DND-41 (cell line): Measurements from ENCODE around the gene TLE1.

ENCODE experiments used
- EZH2 ChIP-seq: IDR thresholded peaks from 3 replicates; pipeline ENCODE4 v1.6.1; 2012; ENCODE audit warnings: borderline replicate concordance, low read depth, mild to moderate bottlenecking, moderate library complexity, low read length, inconsistent platforms; ENCODE audit not compliant: severe bottlenecking
- TF ChIP-seq, protein P1 (sequence below): IDR thresholded peaks from 2 replicates; pipeline ENCODE4 v1.5.1; 2012; ENCODE audit warnings: borderline replicate concordance, low read length, moderate library complexity, mild to moderate bottlenecking; ENCODE audit not compliant: poor library complexity, severe bottlenecking; ENCODE audit errors: extremely low read depth

DNA sequence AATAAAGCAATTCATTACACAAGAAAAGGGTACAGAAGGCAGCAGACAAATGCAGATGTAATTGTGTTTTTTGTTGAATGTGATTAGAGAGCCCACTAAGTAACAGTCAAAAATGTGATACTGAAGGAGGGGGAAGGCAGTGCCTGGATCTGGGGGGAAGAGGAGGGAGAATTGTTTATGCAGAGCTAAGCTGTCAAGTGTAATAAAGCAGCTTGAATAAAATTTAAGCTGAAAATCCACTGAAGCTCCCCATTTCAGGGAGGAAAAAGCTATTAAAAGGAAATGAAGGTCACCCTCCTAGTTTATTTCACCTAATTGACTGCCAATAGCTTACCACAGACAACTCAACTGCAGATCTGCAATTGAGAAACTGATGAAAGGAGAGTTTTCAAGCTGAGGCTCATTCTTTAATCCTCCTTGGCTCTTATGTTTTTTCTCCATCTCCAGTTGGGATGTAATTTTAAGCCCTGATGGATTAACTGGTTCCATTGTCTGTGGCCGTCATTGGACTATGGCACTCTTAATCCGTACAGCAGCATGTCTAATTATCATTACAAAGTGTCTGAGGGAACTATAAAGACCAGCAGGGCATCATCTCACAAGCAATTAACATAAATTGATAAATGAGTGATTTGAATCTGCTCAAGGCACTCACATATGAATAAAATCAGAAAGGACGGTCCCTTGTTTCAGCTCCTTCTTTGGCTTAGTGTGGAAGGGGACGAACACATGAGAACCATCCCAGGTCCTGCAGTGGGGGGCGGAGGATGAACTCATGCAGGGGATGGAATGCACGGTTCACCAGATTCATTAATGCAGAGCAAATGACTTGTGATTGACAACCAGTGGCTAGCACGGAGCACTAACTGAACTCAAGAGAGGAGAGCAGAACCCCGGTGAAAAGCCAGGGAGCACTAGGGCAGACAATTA, 38.5 kb downstream of the TLE1 start:
- TF ChIP-seq, protein P1, sequence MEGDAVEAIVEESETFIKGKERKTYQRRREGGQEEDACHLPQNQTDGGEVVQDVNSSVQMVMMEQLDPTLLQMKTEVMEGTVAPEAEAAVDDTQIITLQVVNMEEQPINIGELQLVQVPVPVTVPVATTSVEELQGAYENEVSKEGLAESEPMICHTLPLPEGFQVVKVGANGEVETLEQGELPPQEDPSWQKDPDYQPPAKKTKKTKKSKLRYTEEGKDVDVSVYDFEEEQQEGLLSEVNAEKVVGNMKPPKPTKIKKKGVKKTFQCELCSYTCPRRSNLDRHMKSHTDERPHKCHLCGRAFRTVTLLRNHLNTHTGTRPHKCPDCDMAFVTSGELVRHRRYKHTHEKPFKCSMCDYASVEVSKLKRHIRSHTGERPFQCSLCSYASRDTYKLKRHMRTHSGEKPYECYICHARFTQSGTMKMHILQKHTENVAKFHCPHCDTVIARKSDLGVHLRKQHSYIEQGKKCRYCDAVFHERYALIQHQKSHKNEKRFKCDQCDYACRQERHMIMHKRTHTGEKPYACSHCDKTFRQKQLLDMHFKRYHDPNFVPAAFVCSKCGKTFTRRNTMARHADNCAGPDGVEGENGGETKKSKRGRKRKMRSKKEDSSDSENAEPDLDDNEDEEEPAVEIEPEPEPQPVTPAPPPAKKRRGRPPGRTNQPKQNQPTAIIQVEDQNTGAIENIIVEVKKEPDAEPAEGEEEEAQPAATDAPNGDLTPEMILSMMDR: no peak
- no peak for TF ChIP-seq EZH2
